Transverse colon (tissue), 4 donors: ENCODE measurements around the gene AFG3L2. TPM values are rescaled to one million over a fixed set of nuclear protein-coding genes. Genes with fewer than 3 reads are reported as not detected.

ENCODE experiments used
- DNase-seq: peaks from one replicate; pipeline ENCODE4 v3.0.0-alpha.2; 2019
- H3K27ac ChIP-seq, 4 donors: fragments of 200-600 bp; sonication (generic); 2 replicates each; pipeline ENCODE4 v1.5.1; 2016 to 2018; ENCODE audit warnings: inconsistent platforms in 4 of 4
- H3K27me3 ChIP-seq: fragments of 200-600 bp; sonication (generic); 2 replicates; pipeline ENCODE4 v1.5.1; 2017; ENCODE audit warnings: inconsistent platforms
- H3K36me3 ChIP-seq, 4 donors: fragments of 200-600 bp; sonication (generic); 2 replicates each; pipeline ENCODE4 v1.5.1; 2017 to 2019; ENCODE audit warnings: inconsistent platforms in 4 of 4
- H3K4me1 ChIP-seq, 4 donors: fragments of 200-600 bp; sonication (generic); 2 replicates each; pipeline ENCODE4 v1.5.1; 2017 to 2020; ENCODE audit warnings: inconsistent platforms in 4 of 4
- H3K4me3 ChIP-seq, 4 donors: fragments of 200-600 bp; sonication (generic); 1 replicate in 1 of 4; 2 replicates in 3 of 4; pipeline versions ENCODE4 v1.5.1 to v1.6.1; 2017 to 2019; ENCODE audit warnings: inconsistent platforms in 4 of 4
- H3K9me3 ChIP-seq, 2 donors: fragments of 200-600 bp; sonication (generic); 2 replicates each; pipeline ENCODE4 v1.5.1; 2017 to 2019; ENCODE audit warnings: inconsistent platforms in 2 of 2
- CTCF ChIP-seq, 5 experiments: fragments of 200-600 bp in 3 of 5; fragments of 450-650 bp in 2 of 5; sonication (generic) in 3 of 5; IDR thresholded peaks; 1 replicate in 2 of 5; 2 replicates in 3 of 5; pipeline ENCODE4 v1.5.1; 2016 to 2017; ENCODE audit warnings: antibody characterized with exemption in 5 of 5, inconsistent platforms in 3 of 5, mild to moderate bottlenecking in 2 of 5, moderate library complexity in 1 of 5
- EP300 ChIP-seq: sonication (generic); formaldehyde crosslinking; IDR thresholded peaks from one replicate; pipeline ENCODE4 v1.6.1; 2017; ENCODE audit warnings: antibody characterized with exemption, low read depth
- POLR2A ChIP-seq: fragments of 450-650 bp; IDR thresholded peaks from one replicate; pipeline ENCODE4 v1.6.1; 2016; ENCODE audit warnings: antibody characterized with exemption, mild to moderate bottlenecking, moderate library complexity
- POLR2AphosphoS5 ChIP-seq, 3 donors: sonication (generic); formaldehyde crosslinking; IDR thresholded peaks; one replicate each; pipeline ENCODE4 v1.6.1; 2016; ENCODE audit warnings: antibody characterized with exemption in 3 of 3
- WGBS, 2 donors: methylation state at CpG; one replicate each; pipeline ENCODE4 v1.1.5; 2018; ENCODE audit warnings: low coverage in 1 of 2; 5-methylcytosine and 5-hydroxymethylcytosine counted together
- in situ Hi-C, 4 donors: fragments of 200-750 bp; cut with MboI; loops; one replicate each; pipeline versions ENCODE4 v1.15.0 to v1.15.1; 2017; ENCODE audit warnings: low sequenced_read_pairs in 3 of 4, low pct_ligation_motif_present in 1 of 4, low pct_unique_long_range_greater_than_20kb in 1 of 4
- intact Hi-C: fragments of 100-400 bp; cut with DNase I; formaldehyde crosslinking; loops from one replicate; pipeline ENCODE4 v1.15.1; 2023; ENCODE audit warnings: low total_unique reads
- total RNA-seq, 4 donors: library from RNA; depleted of rRNA; stranded (reverse); fragments of >200 nt; gene quantifications; one replicate each; pipeline ENCODE4 v1.1.0, GENCODE V29; 2016

The AFG3L2 gene
- total RNA-seq, 4 donors from 2014 or later = 74.1 to 95.6 (median 92.6) TPM

- TF ChIP-seq POLR2AphosphoS5 (IDR thresholded peaks at IDR 0.05) (no peak), EP300 (no peak), CTCF (IDR thresholded peaks at IDR 0.05) (no peak), POLR2A (no peak)
- H3K9me3 ChIP-seq = no peaks in the 10 kb centered on the region
- H3K36me3 ChIP-seq = no peaks in the 10 kb centered on the region
- H3K4me3 ChIP-seq = no peak overlapping the region
- no peaks in the 10 kb centered on the region for H3K27me3 ChIP-seq
- intact Hi-C loops (no loop called here), in situ Hi-C loops (no loop called here)
- H3K27ac ChIP-seq = no peak overlapping the region
- WGBS, 2 donors = 89 to 92% methylated on average over 4 to 10 of the region's 10 CpGs
- DNase-seq = no peak
- peaks cover 0 to 15% (median 11%) of the 10 kb centered on the region in 4 donors for H3K4me1 ChIP-seq
These were observed 46.4 kb upstream of the AFG3L2 start for GRCh38 chr18:12423393-12423792.

- no peaks in the 10 kb centered on the region for H3K9me3 ChIP-seq
- intact Hi-C loops = no loop called here
- H3K4me3 ChIP-seq = no peak overlapping the region
- no peak overlapping the region for H3K27ac ChIP-seq
- peaks cover 0 to 15% (median 11%) of the 10 kb centered on the region in 4 donors for H3K4me1 ChIP-seq
- no peaks in the 10 kb centered on the region for H3K27me3 ChIP-seq
- in situ Hi-C loops = no loop called here
- TF ChIP-seq EP300 (no peak), POLR2A (no peak)
- DNase-seq = no peak
- WGBS, 2 donors = 80 to 87% methylated on average over 5 to 9 of the region's 9 CpGs
- H3K36me3 ChIP-seq = no peaks in the 10 kb centered on the region
These were observed 45.9 kb upstream of the AFG3L2 start for GRCh38 chr18:12422936-12423335.

- Histone ChIP-seq H3K36me3 (no peaks in the 10 kb centered on the region), H3K4me1 (peaks cover 0 to 15% (median 11%) of the 10 kb centered on the region in 4 donors), H3K4me3 (no peak overlapping the region), H3K9me3 (no peaks in the 10 kb centered on the region), H3K27me3 (no peaks in the 10 kb centered on the region), H3K27ac (no peak overlapping the region)
- intact Hi-C loops (no loop called here), in situ Hi-C loops (no loop called here)
- no peak for DNase-seq
- WGBS, 2 donors = 78 to 100% methylated on average over 3 to 5 of the region's 5 CpGs
- TF ChIP-seq POLR2AphosphoS5 (IDR thresholded peaks at IDR 0.05) (no peak), EP300 (no peak), CTCF (IDR thresholded peaks at IDR 0.05) (no peak), POLR2A (no peak)
These were observed 44.7 kb upstream of the AFG3L2 start for GRCh38 chr18:12421732-12422131.

- Histone ChIP-seq H3K9me3 (no peaks in the 10 kb centered on the region), H3K4me3 (peak overlapping the region in 3 of 4 donors; percentile 48 to 62 (median 51)), H3K4me1 (peaks cover 0 to 18% (median 11%) of the 10 kb centered on the region in 4 donors), H3K36me3 (no peaks in the 10 kb centered on the region), H3K27me3 (no peaks in the 10 kb centered on the region), H3K27ac (no peak overlapping the region)
- WGBS, 2 donors = 61 to 83% methylated on average over 3 to 15 of the region's 27 CpGs
- DNase-seq = no peak
- intact Hi-C loops = no loop called here
- TF ChIP-seq EP300 = no peak
- no peak for TF ChIP-seq POLR2A
- TF ChIP-seq POLR2AphosphoS5 (IDR thresholded peaks at IDR 0.05) = no peak
- no peak for TF ChIP-seq CTCF (IDR thresholded peaks at IDR 0.05)
- in situ Hi-C loops = no loop called here
These were observed 43.9 kb upstream of the AFG3L2 start for GRCh38 chr18:12420821-12421421.

GRCh38 chr18:12417687-12418086 is 40.7 kb upstream of the AFG3L2 start:
- Histone ChIP-seq H3K4me3 (no peak overlapping the region), H3K36me3 (no peaks in the 10 kb centered on the region), H3K9me3 (no peaks in the 10 kb centered on the region), H3K4me1 (peaks cover 0 to 25% (median 11%) of the 10 kb centered on the region in 4 donors), H3K27me3 (no peaks in the 10 kb centered on the region), H3K27ac (no peak overlapping the region)
- WGBS, 2 donors = 86 to 100% methylated on average over 1 to 4 of the region's 4 CpGs
- TF ChIP-seq CTCF (IDR thresholded peaks at IDR 0.05) (no peak), EP300 (no peak), POLR2A (no peak), POLR2AphosphoS5 (IDR thresholded peaks at IDR 0.05) (no peak)
- in situ Hi-C loops (no loop called here), intact Hi-C loops (no loop called here)
- no peak for DNase-seq
